ENCODE data around the gene SCYGR8.

- TF ChIP-seq CTCF (IDR thresholded peaks at IDR 0.05; ENCODE audit: extremely low read depth in 1 of 2, insufficient read depth in 1 of 2, low read depth in 1 of 2, low read length in 2 of 2) (no peak), EZH2 (IDR thresholded peaks at IDR 0.05; ENCODE audit: borderline replicate concordance, low read depth, low read length, severe bottlenecking) (no peak), MAX (IDR thresholded peaks at IDR 0.05; ENCODE audit: insufficient read depth, insufficient read length) (no peak)
Measured at GRCh38 chr2:227772197-227772661, 26.5 kb downstream of the SCYGR8 start.

All from endothelial cell of umbilical vein (primary cell).